Keratinocyte (primary cell): ENCODE measurements around the gene LAMA3. TPM values are rescaled to one million over a fixed set of nuclear protein-coding genes. Genes with fewer than 3 reads are reported as not detected.
A peak's percentile ranks its signal among the peaks of the same experiment; 100 is the strongest.

ENCODE experiments used
- DNase-seq: peaks from one replicate; pipeline ENCODE4 v3.0.0-alpha.2; 2011; ENCODE audit warnings: low read depth, missing footprints, low spot score
- FAIRE-seq: peaks from 2 replicates; lab custom pipeline; 2011; peaks lifted over from hg19 to GRCh38; lab: Jason Lieb, UNC
- H2AFZ ChIP-seq: 2 replicates; pipeline ENCODE4 v1.6.0; 2012; ENCODE audit warnings: low read length, control low read depth, inconsistent platforms; ENCODE audit not compliant: control insufficient read depth
- H3K27ac ChIP-seq: 2 replicates; pipeline ENCODE4 v1.5.1; 2011; ENCODE audit warnings: low read length; ENCODE audit not compliant: control insufficient read depth, insufficient read depth
- H3K27me3 ChIP-seq: 3 replicates; pipeline ENCODE4 v1.6.0; 2011; ENCODE audit warnings: low read length; ENCODE audit not compliant: control insufficient read depth, insufficient read depth; ENCODE audit errors: extremely low read depth
- H3K36me3 ChIP-seq, 2 experiments: 2 replicates in 1 of 2; 3 replicates in 1 of 2; pipeline ENCODE4 v1.5.1; 2011; ENCODE audit warnings: low read length in 2 of 2, mild to moderate bottlenecking in 1 of 2; ENCODE audit not compliant: control insufficient read depth in 2 of 2, insufficient read depth in 2 of 2; ENCODE audit errors: extremely low read depth in 1 of 2
- H3K4me1 ChIP-seq: 3 replicates; pipeline ENCODE4 v1.5.1; 2011; ENCODE audit warnings: low read length; ENCODE audit not compliant: control insufficient read depth, insufficient read depth; ENCODE audit errors: extremely low read depth
- H3K4me2 ChIP-seq: 3 replicates; pipeline ENCODE4 v1.6.0; 2011; ENCODE audit warnings: low read depth, low read length; ENCODE audit not compliant: control insufficient read depth, insufficient read depth; ENCODE audit errors: extremely low read depth
- H3K4me3 ChIP-seq, 3 experiments: fragments of 200-600 bp in 1 of 3; sonication (generic) in 1 of 3; 2 replicates in 2 of 3; 3 replicates in 1 of 3; pipeline ENCODE4 v1.5.1; 2011 to 2016; ENCODE audit warnings: low read length in 3 of 3, mild to moderate bottlenecking in 3 of 3, control low read depth in 2 of 3, inconsistent platforms in 1 of 3, low read depth in 1 of 3, mixed read lengths in 1 of 3, mixed run types in 1 of 3, moderate library complexity in 1 of 3; ENCODE audit not compliant: control insufficient read depth in 2 of 3, insufficient read depth in 2 of 3; ENCODE audit errors: extremely low read depth in 1 of 3
- H3K79me2 ChIP-seq: 2 replicates; pipeline ENCODE4 v1.6.0; 2012; ENCODE audit warnings: low read length; ENCODE audit not compliant: control insufficient read depth, insufficient read depth
- H3K9ac ChIP-seq: 3 replicates; pipeline ENCODE4 v1.6.0; 2011; ENCODE audit warnings: low read length; ENCODE audit not compliant: control insufficient read depth, insufficient read depth; ENCODE audit errors: extremely low read depth
- H3K9me1 ChIP-seq: 3 replicates; pipeline ENCODE4 v1.6.0; 2011; ENCODE audit warnings: low read length; ENCODE audit not compliant: control insufficient read depth, insufficient read depth; ENCODE audit errors: extremely low read depth
- H3K9me3 ChIP-seq: 2 replicates; pipeline ENCODE4 v1.5.1; 2012; ENCODE audit warnings: low read depth, low read length; ENCODE audit not compliant: control insufficient read depth
- H4K20me1 ChIP-seq: 3 replicates; pipeline ENCODE4 v1.6.0; 2011; ENCODE audit warnings: low read length; ENCODE audit not compliant: control insufficient read depth, insufficient read depth; ENCODE audit errors: extremely low read depth
- EZH2 ChIP-seq: IDR thresholded peaks from one replicate; pipeline ENCODE4 v1.6.1; 2012; ENCODE audit warnings: inconsistent platforms, mild to moderate bottlenecking, low read length, moderate library complexity
- dilution Hi-C: fragments of 300-500 bp; cut with MboI; formaldehyde crosslinking; loops from one replicate; pipeline ENCODE4 v1.7.0; 2020; ENCODE audit warnings: low sequenced_read_pairs; ENCODE audit not compliant: extremely low pct_ligation_motif_present
- polyA plus RNA-seq, 5 experiments: library from polyadenylated mRNA; depleted of rRNA in 3 of 5; stranded (reverse) in 3 of 5; stranded (forward) in 1 of 5; unstranded in 1 of 5; fragments of >200 nt; gene quantifications; 1 replicate in 1 of 5; 2 replicates in 3 of 5; 3 replicates in 1 of 5; pipeline versions ENCODE4 v1.2.1 to v1.2.3, GENCODE V29; 2011 to 2012; ENCODE audit warnings: missing spikeins in 2 of 5, low read depth in 1 of 5, low replicate concordance in 1 of 5
- TF ChIP-seq, protein P1 (sequence below), 3 experiments: IDR thresholded peaks in 1 of 3; conservative IDR thresholded peaks in 1 of 3; optimal IDR thresholded peaks in 1 of 3; 2 replicates in 2 of 3; 3 replicates in 1 of 3; pipeline versions ENCODE3 to v1.5.1; 2011; ENCODE audit warnings: low read length in 3 of 3, mild to moderate bottlenecking in 3 of 3, moderate library complexity in 2 of 3, control low read depth in 1 of 3, inconsistent platforms in 1 of 3; ENCODE audit not compliant: insufficient read depth in 2 of 3; ENCODE audit errors: extremely low read depth in 1 of 3

LAMA3 gene
- polyA plus RNA-seq, 1 donor (not counting 4 experiments of a cell fraction or from before 2014, with no cell fraction given), result 1,944 TPM

DNA sequence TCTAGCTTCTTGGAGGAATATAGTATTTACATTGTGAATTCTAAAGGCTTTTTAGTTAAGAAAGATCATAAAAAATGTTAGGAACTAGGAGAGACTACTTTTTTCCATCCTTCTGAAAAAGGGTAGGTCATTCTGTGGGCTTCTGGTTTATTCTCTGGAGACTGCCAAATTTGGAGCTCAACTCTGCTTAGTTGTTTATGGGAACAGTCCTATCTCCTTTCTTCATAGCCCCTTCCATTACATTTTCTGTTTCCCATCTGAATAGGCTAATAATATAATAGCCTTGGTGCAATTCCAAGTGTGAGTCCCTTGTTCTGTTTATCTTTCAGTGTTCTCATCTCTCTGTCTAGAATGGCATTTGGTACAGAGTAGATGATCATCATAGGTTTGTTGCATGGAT, 15.6 kb downstream of the LAMA3 start:
- FAIRE-seq (no peak), DNase-seq (no peak)
- H3K36me3 ChIP-seq, result no peaks in the 10 kb centered on the region
- no peaks in the 10 kb centered on the region for H3K4me1 ChIP-seq
- TF ChIP-seq, protein P1, sequence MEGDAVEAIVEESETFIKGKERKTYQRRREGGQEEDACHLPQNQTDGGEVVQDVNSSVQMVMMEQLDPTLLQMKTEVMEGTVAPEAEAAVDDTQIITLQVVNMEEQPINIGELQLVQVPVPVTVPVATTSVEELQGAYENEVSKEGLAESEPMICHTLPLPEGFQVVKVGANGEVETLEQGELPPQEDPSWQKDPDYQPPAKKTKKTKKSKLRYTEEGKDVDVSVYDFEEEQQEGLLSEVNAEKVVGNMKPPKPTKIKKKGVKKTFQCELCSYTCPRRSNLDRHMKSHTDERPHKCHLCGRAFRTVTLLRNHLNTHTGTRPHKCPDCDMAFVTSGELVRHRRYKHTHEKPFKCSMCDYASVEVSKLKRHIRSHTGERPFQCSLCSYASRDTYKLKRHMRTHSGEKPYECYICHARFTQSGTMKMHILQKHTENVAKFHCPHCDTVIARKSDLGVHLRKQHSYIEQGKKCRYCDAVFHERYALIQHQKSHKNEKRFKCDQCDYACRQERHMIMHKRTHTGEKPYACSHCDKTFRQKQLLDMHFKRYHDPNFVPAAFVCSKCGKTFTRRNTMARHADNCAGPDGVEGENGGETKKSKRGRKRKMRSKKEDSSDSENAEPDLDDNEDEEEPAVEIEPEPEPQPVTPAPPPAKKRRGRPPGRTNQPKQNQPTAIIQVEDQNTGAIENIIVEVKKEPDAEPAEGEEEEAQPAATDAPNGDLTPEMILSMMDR (optimal IDR thresholded peaks at IDR 0.05 in 1 of 3, IDR thresholded peaks at IDR 0.05 in 1 of 3, conservative IDR thresholded peaks at IDR 0.05 in 1 of 3; ENCODE audit: extremely low read depth in 1 of 3, insufficient read depth in 2 of 3, low read length in 3 of 3), result no peak
- TF ChIP-seq EZH2, result no peak
- H3K27me3 ChIP-seq, result no peaks in the 10 kb centered on the region
- H4K20me1 ChIP-seq, result no peaks in the 10 kb centered on the region
- no peak overlapping the region for H2AFZ ChIP-seq
- no peak overlapping the region for H3K27ac ChIP-seq
- H3K9me1 ChIP-seq, result no peaks in the 10 kb centered on the region
- H3K9me3 ChIP-seq, result no peaks in the 10 kb centered on the region
- no peak overlapping the region for H3K9ac ChIP-seq
- dilution Hi-C loops, result no loop called here
- H3K4me3 ChIP-seq, result no peak overlapping the region
- no peaks in the 10 kb centered on the region for H3K79me2 ChIP-seq
- no peak overlapping the region for H3K4me2 ChIP-seq

DNA sequence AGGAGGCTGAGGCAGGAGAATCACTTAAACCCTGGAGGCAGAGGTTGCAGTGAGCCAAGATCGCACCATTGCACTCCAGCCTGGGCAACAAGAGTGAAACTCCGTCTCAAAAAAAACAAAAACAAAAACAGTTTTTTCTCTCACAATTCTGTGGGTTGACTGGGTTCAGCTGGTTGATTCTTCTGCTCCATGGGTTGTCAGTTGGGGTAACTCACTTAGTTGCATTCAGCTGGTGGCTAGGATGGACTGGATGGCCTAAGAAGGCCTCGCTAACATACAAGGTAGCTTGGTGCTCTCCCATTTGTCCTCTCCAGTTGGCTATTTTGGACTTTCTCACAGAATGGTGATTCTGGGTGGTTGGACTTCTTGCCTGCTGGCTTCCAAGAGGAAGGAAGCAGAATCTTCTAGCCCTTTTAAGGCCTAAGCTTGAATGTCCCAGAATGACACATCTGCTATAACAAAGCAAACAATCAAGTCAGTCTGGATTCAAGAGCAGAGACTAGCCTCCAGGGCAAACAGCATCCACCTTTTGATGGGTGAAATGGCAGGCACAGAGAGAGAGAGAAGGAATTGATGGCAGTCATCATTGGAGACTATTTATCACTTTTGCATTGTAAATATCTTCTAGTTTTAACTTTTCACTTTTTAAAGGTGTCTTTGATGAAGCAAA, 17.9 kb downstream of the LAMA3 start:
- DNase-seq (no peak), FAIRE-seq (peak; percentile 58)
- Histone ChIP-seq H3K9me3 (no peaks in the 10 kb centered on the region), H3K9ac (no peak overlapping the region), H3K9me1 (no peaks in the 10 kb centered on the region), H3K4me2 (no peak overlapping the region), H2AFZ (no peak overlapping the region), H4K20me1 (no peaks in the 10 kb centered on the region), H3K27me3 (no peaks in the 10 kb centered on the region), H3K4me1 (peaks cover 6% of the 10 kb centered on the region), H3K79me2 (no peaks in the 10 kb centered on the region), H3K4me3 (no peak overlapping the region), H3K27ac (no peak overlapping the region), H3K36me3 (no peaks in the 10 kb centered on the region)
- dilution Hi-C loops, result no loop called here
- TF ChIP-seq, protein P1 (optimal IDR thresholded peaks at IDR 0.05 in 1 of 3, IDR thresholded peaks at IDR 0.05 in 1 of 3, conservative IDR thresholded peaks at IDR 0.05 in 1 of 3; ENCODE audit: extremely low read depth in 1 of 3, insufficient read depth in 2 of 3, low read length in 3 of 3), result no peak
- no peak for TF ChIP-seq EZH2
